Measurements from ENCODE around the gene RAG1.

Gene RAG1

DNA sequence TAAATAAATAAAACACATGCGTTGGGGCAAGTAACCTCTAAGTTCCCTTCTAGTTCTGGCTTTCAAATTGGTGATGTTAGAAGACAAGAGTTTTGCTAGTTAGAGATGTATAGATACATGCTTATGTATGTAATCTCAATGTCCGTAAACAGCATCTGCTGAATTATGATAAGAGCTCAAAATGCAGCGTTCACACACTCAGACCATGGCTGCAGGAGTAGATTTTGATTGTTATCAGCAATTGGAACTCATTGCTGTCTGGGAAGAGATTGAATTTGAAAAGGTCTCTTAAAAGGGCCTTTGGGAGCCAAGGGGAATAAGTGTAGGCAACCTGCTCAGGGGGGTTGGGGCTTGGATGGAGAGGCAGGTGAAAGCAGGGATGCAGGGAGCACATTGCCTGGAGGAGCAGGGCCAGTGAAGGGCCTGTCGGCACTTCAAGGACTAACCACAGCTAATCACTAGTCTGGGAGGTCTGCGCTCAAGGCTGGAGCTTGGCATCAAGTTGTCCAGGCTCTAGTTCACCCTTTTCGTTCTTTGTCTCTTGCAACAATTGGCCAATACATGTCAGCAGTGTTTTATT lies 2.7 kb upstream of the RAG1 start:
- H3K36me3 ChIP-seq, result no peaks in the 10 kb centered on the region
- no peak overlapping the region for H3K27ac ChIP-seq
- intact Hi-C loops (cut with DNase I; ENCODE audit: low total_unique reads), result loop anchor here (5.0 kb wide), 1 partner anchor 42 kb away; no protein-coding TSS in a partner anchor
- TF ChIP-seq, protein P1, sequence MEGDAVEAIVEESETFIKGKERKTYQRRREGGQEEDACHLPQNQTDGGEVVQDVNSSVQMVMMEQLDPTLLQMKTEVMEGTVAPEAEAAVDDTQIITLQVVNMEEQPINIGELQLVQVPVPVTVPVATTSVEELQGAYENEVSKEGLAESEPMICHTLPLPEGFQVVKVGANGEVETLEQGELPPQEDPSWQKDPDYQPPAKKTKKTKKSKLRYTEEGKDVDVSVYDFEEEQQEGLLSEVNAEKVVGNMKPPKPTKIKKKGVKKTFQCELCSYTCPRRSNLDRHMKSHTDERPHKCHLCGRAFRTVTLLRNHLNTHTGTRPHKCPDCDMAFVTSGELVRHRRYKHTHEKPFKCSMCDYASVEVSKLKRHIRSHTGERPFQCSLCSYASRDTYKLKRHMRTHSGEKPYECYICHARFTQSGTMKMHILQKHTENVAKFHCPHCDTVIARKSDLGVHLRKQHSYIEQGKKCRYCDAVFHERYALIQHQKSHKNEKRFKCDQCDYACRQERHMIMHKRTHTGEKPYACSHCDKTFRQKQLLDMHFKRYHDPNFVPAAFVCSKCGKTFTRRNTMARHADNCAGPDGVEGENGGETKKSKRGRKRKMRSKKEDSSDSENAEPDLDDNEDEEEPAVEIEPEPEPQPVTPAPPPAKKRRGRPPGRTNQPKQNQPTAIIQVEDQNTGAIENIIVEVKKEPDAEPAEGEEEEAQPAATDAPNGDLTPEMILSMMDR (IDR thresholded peaks at IDR 0.05), result no peak
- H3K4me3 ChIP-seq, result peak overlapping the region in 1 of 2 donors; percentile 46
- no peaks in the 10 kb centered on the region for H3K27me3 ChIP-seq
- DNase-seq, result no peak
- no peaks in the 10 kb centered on the region for H3K9me3 ChIP-seq
- peaks cover 0 to 7% (median 2%) of the 10 kb centered on the region in 4 donors for H3K4me1 ChIP-seq

DNA sequence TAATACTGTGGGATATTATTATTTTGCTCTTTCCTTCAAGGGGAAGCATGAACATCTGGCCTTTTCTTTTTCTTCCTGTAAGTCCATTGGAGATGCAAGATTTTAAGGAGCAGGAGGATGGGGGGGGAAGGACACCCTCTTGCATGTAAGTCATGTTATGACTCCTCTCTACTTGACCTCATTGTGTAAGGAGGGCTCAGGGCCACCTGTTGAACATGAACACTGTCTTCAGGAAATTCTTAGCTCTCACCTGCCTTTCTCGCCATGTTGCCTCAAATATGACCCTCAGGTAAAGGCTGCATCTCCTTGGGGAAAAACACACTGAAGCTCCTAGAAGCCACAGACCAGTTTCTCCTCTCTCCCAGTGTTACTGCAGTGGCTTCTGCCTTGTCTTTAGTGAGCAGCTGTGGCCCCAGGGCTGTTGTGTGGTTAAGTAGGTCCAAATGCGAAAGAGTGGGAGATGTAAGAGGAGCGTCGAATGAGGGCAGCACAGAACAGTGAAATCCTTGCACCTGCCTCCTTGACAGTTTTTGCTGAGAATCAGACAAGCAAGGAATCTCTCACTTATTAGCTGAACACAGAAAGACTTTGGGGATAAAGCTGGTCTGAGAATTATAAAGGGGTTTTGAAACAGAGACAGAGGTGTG lies 1.3 kb upstream of the RAG1 start:
- no peaks in the 10 kb centered on the region for H3K9me3 ChIP-seq
- no peaks in the 10 kb centered on the region for H3K36me3 ChIP-seq
- peaks cover 0 to 7% (median 2%) of the 10 kb centered on the region in 4 donors for H3K4me1 ChIP-seq
- no peak overlapping the region for H3K27ac ChIP-seq
- intact Hi-C loops (cut with DNase I; ENCODE audit: low total_unique reads), result loop anchor here (5.0 kb wide), 1 partner anchor 41 kb away; no protein-coding TSS in a partner anchor
- H3K4me3 ChIP-seq, result no peak overlapping the region
- no peaks in the 10 kb centered on the region for H3K27me3 ChIP-seq
- DNase-seq, result no peak
- TF ChIP-seq, protein P1 (IDR thresholded peaks at IDR 0.05), result no peak

DNA sequence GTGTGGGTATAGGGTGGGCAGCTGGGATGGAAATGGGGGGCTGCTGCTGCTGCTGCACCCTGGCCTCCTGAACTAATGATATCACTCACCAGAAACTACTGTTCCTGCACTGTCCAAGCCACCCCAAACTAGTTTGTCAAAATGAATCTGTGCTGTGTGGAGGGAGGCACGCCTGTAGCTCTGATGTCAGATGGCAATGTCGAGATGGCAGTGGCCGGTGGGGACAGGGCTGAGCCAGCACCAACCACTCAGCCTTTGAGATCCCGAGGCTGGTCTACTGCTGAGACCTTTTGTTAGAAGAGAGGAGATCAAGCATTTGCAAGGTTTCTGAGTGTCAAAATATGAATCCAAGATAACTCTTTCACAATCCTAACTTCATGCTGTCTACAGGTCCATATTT lies 1.3 kb downstream of the RAG1 start:
- TF ChIP-seq, protein P1 (IDR thresholded peaks at IDR 0.05), result no peak
- Histone ChIP-seq H3K9me3 (no peaks in the 10 kb centered on the region), H3K27ac (no peak overlapping the region), H3K4me3 (no peak overlapping the region), H3K27me3 (no peaks in the 10 kb centered on the region), H3K4me1 (peaks cover 0 to 7% (median 2%) of the 10 kb centered on the region in 4 donors), H3K36me3 (no peaks in the 10 kb centered on the region)
- intact Hi-C loops (cut with DNase I; ENCODE audit: low total_unique reads), result loop anchor here (5.0 kb wide), 1 partner anchor 38 kb away; no protein-coding TSS in a partner anchor
- no peak for DNase-seq

- intact Hi-C loops (cut with DNase I; ENCODE audit: low total_unique reads), result no loop called here
- Histone ChIP-seq H3K36me3 (no peaks in the 10 kb centered on the region), H3K9me3 (no peaks in the 10 kb centered on the region), H3K27me3 (no peaks in the 10 kb centered on the region), H3K27ac (no peak overlapping the region), H3K4me1 (peaks cover 0 to 29% (median 6%) of the 10 kb centered on the region in 4 donors), H3K4me3 (no peak overlapping the region)
- TF ChIP-seq, protein P1 (IDR thresholded peaks at IDR 0.05), result no peak
- no peak for DNase-seq
These were observed 6.7 kb downstream of the RAG1 start for GRCh38 chr11:36574486-36574885.

GRCh38 chr11:36577373-36577772 lies 9.6 kb downstream of the RAG1 start:
- no peak for DNase-seq
- no peak overlapping the region for H3K4me3 ChIP-seq
- TF ChIP-seq, protein P1 (IDR thresholded peaks at IDR 0.05), result no peak
- peaks cover 0 to 29% (median 6%) of the 10 kb centered on the region in 4 donors for H3K4me1 ChIP-seq
- no peaks in the 10 kb centered on the region for H3K27me3 ChIP-seq
- peak overlapping the region; percentile 12 to 54 for H3K27ac ChIP-seq
- peaks cover 0 to 4% (median 0%) of the 10 kb centered on the region in 3 donors for H3K9me3 ChIP-seq
- intact Hi-C loops (cut with DNase I; ENCODE audit: low total_unique reads), result no loop called here
- H3K36me3 ChIP-seq, result no peaks in the 10 kb centered on the region
